ENCODE data around the gene CFAP77. TPM values are rescaled to one million over a fixed set of nuclear protein-coding genes. Genes with fewer than 3 reads are reported as not detected.

Gene CFAP77
- polyA plus RNA-seq, 1 experiment, result not detected

GRCh38 chr9:132408521-132408920 is 1.5 kb upstream of the CFAP77 start:
- TF ChIP-seq, protein P1, sequence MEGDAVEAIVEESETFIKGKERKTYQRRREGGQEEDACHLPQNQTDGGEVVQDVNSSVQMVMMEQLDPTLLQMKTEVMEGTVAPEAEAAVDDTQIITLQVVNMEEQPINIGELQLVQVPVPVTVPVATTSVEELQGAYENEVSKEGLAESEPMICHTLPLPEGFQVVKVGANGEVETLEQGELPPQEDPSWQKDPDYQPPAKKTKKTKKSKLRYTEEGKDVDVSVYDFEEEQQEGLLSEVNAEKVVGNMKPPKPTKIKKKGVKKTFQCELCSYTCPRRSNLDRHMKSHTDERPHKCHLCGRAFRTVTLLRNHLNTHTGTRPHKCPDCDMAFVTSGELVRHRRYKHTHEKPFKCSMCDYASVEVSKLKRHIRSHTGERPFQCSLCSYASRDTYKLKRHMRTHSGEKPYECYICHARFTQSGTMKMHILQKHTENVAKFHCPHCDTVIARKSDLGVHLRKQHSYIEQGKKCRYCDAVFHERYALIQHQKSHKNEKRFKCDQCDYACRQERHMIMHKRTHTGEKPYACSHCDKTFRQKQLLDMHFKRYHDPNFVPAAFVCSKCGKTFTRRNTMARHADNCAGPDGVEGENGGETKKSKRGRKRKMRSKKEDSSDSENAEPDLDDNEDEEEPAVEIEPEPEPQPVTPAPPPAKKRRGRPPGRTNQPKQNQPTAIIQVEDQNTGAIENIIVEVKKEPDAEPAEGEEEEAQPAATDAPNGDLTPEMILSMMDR (IDR thresholded peaks at IDR 0.05; ENCODE audit: insufficient read depth, low read depth, low read length), result no peak
- ChIA-PET CTCF (no interaction called here), POLR2A (no interaction called here)
- Histone ChIP-seq H3K27me3 (ENCODE audit: control insufficient read depth, insufficient read depth, low read length) (peaks cover 12% of the 10 kb centered on the region), H3K4me3 (ENCODE audit: low read depth, low read length) (no peak overlapping the region), H3K36me3 (ENCODE audit: control insufficient read depth, insufficient read depth, low read length) (no peaks in the 10 kb centered on the region)
- no peak for DNase-seq (ENCODE audit: low read depth)

- Histone ChIP-seq H3K4me3 (ENCODE audit: low read depth, low read length) (no peak overlapping the region), H3K36me3 (ENCODE audit: control insufficient read depth, insufficient read depth, low read length) (no peaks in the 10 kb centered on the region), H3K27me3 (ENCODE audit: control insufficient read depth, insufficient read depth, low read length) (peaks cover 30% of the 10 kb centered on the region)
- DNase-seq (ENCODE audit: low read depth), result no peak
- CTCF ChIA-PET, result interaction anchor here (0.9 to 1.9 kb wide), 4 partner anchors 13 to 613 kb away, joined by 3 to 6 read pairs (median 4); no protein-coding TSS in a partner anchor
- POLR2A ChIA-PET, result interaction anchor here (0.6 kb wide), 1 partner anchor 56 kb away, joined by 4 read pairs; the partner anchor contains the start of gene SETX
- TF ChIP-seq, protein P1 (IDR thresholded peaks at IDR 0.05; ENCODE audit: insufficient read depth, low read depth, low read length), result no peak
Measured at GRCh38 chr9:132410642-132411041, 631 bp downstream of the CFAP77 start.

- Histone ChIP-seq H3K4me3 (ENCODE audit: low read depth, low read length) (no peak overlapping the region), H3K27me3 (ENCODE audit: control insufficient read depth, insufficient read depth, low read length) (peaks cover 33% of the 10 kb centered on the region), H3K36me3 (ENCODE audit: control insufficient read depth, insufficient read depth, low read length) (no peaks in the 10 kb centered on the region)
- TF ChIP-seq, protein P1 (IDR thresholded peaks at IDR 0.05; ENCODE audit: insufficient read depth, low read depth, low read length), result peak; percentile 55
- DNase-seq (ENCODE audit: low read depth), result no peak
- ChIA-PET POLR2A (no interaction called here), CTCF (interaction anchor here (0.9 to 1.9 kb wide), 3 partner anchors 12 to 612 kb away, joined by 3 to 6 read pairs (median 4); no protein-coding TSS in a partner anchor)
Measured at GRCh38 chr9:132411091-132411508, 1.1 kb downstream of the CFAP77 start.

GRCh38 chr9:132412089-132412488 is 2.1 kb downstream of the CFAP77 start:
- Histone ChIP-seq H3K36me3 (ENCODE audit: control insufficient read depth, insufficient read depth, low read length) (no peaks in the 10 kb centered on the region), H3K27me3 (ENCODE audit: control insufficient read depth, insufficient read depth, low read length) (peaks cover 33% of the 10 kb centered on the region), H3K4me3 (ENCODE audit: low read depth, low read length) (no peak overlapping the region)
- DNase-seq (ENCODE audit: low read depth), result no peak
- CTCF ChIA-PET, result interaction anchor here (0.6 to 1.5 kb wide), 4 partner anchors 10 to 387 kb away, joined by 3 to 8 read pairs (median 4); no protein-coding TSS in a partner anchor
- TF ChIP-seq, protein P1 (IDR thresholded peaks at IDR 0.05; ENCODE audit: insufficient read depth, low read depth, low read length), result peak; percentile 65
- POLR2A ChIA-PET, result no interaction called here

GRCh38 chr9:132413926-132414325 is 3.9 kb downstream of the CFAP77 start:
- POLR2A ChIA-PET, result no interaction called here

More at GRCh38 chr9:132413926-132414325, 3.9 kb downstream of the CFAP77 start:
- CTCF ChIA-PET, result interaction anchor here (0.5 to 2.2 kb wide), 3 partner anchors 161 to 399 kb away, joined by 3 to 10 read pairs (median 3); no protein-coding TSS in a partner anchor
- TF ChIP-seq, protein P1 (IDR thresholded peaks at IDR 0.05; ENCODE audit: insufficient read depth, low read depth, low read length), result no peak
- DNase-seq (ENCODE audit: low read depth), result no peak
- Histone ChIP-seq H3K4me3 (ENCODE audit: low read depth, low read length) (no peak overlapping the region), H3K36me3 (ENCODE audit: control insufficient read depth, insufficient read depth, low read length) (no peaks in the 10 kb centered on the region), H3K27me3 (ENCODE audit: control insufficient read depth, insufficient read depth, low read length) (peaks cover 40% of the 10 kb centered on the region)

All from BJ (cell line).